ENCODE data around the gene ZIM2. TPM values are rescaled to one million over a fixed set of nuclear protein-coding genes. Genes with fewer than 3 reads are reported as not detected.

The ZIM2 gene
- 0.26 TPM in 1 of 2 replicates, not detected in the other for total RNA-seq

GRCh38 chr19:56840451-56841192, at the start of gene ZIM2, which contains the start of gene PEG3:
TSS of gene ZIM2 (minus strand) at chr19:56840726. CDS start at chr19:56824277, 16,449 bp downstream.
TSS of gene PEG3 (minus strand) at chr19:56840726. CDS start at chr19:56824655, 16,071 bp downstream.

Other genes starting within 250 kb of the ZIM2 start
- gene ZNF71, start 245.4 kb downstream of the ZIM2 start, total RNA-seq: 4.8 and 5.0 TPM in 2 replicates
- 0.12 and 0.13 TPM in 2 replicates for gene SMIM17, start 197.6 kb downstream of the ZIM2 start, total RNA-seq
- 0.50 and 1.8 TPM in 2 replicates for gene ZNF835, start 169.0 kb downstream of the ZIM2 start, total RNA-seq
- gene PEG3, start within 50 bp of the ZIM2 start, total RNA-seq: 2.3 and 4.4 TPM in 2 replicates

Measured in aortic smooth muscle cell (primary cell).